ENCODE data around the gene EFNB3. TPM values are rescaled to one million over a fixed set of nuclear protein-coding genes. Genes with fewer than 3 reads are reported as not detected.

Gene EFNB3
- total and polyA plus RNA-seq, 10 of the 15 experiments (the other 5 are each of a cell fraction or from before 2014, with no cell fraction given) = 0.01 to 0.13 (median 0.04) TPM; not detected in 5

- H3K27me3 ChIP-seq (replicated peaks in 1 of 2; ENCODE audit: control insufficient read depth in 2 of 2, insufficient read depth in 2 of 2, low read length in 1 of 2) = peaks cover 3 to 5% of the 10 kb centered on the region in 2 experiments; a peak in 3 of 4 replicates
- H3K9ac ChIP-seq (ENCODE audit: control insufficient read depth, insufficient read depth, low read length) = no peak overlapping the region
- FAIRE-seq (no peak), DNase-seq (ENCODE audit: low read depth, low spot score) (no peak), ATAC-seq (no peak)
- H3K4me2 ChIP-seq (ENCODE audit: control insufficient read depth, insufficient read depth) = no peak overlapping the region
- intact Hi-C loops (cut with micrococcal nuclease; ENCODE audit: unreplicated experiment) (no loop called here), in situ Hi-C loops (cut with MboI) (no loop called here)
- no peaks in the 10 kb centered on the region for H4K20me1 ChIP-seq (ENCODE audit: control insufficient read depth, insufficient read depth)
- H2AFZ ChIP-seq (ENCODE audit: control insufficient read depth, low read depth, low read length) = no peak overlapping the region
- H3K79me2 ChIP-seq (ENCODE audit: control insufficient read depth, insufficient read depth, low read length) = no peaks in the 10 kb centered on the region
- TF ChIP-seq HDAC6 (IDR thresholded peaks at IDR 0.05; ENCODE audit: unreplicated experiment) = no peak
- no peak for TF ChIP-seq IRF4 (IDR thresholded peaks at IDR 0.05; ENCODE audit: low read depth, low read length)
- TF ChIP-seq GABPA (IDR thresholded peaks at IDR 0.05; ENCODE audit: low read depth) = no peak
- no peak for TF ChIP-seq NRF1 (conservative IDR thresholded peaks at IDR 0.05; ENCODE audit: low read depth, low read length)
- no peak for TF ChIP-seq REST (IDR thresholded peaks at IDR 0.05; ENCODE audit: low read depth, low read length)
- TF ChIP-seq RFX5 (IDR thresholded peaks at IDR 0.05; ENCODE audit: low read depth, low read length) = no peak
- H3K36me3 ChIP-seq (ENCODE audit: control insufficient read depth in 2 of 2, insufficient read depth in 2 of 2, low read length in 1 of 2) = peaks cover 0 to 4% of the 10 kb centered on the region in 2 experiments; a peak in 2 of 4 replicates
- ChIA-PET POLR2A (interaction anchor here (0.7 kb wide), 1 partner anchor 200 kb away, joined by 3 read pairs; no protein-coding TSS in a partner anchor), RAD21 (ENCODE audit: unreplicated experiment) (interaction anchor here (0.8 kb wide), 1 partner anchor 16 kb away, joined by 4 read pairs; the partner anchor contains the start of gene TP53), SMC1A (ENCODE audit: uncharacterized antibody, unreplicated experiment) (no interaction called here), CTCF (interaction anchor here (0.6 kb wide), 1 partner anchor 87 kb away, joined by 3 read pairs; no protein-coding TSS in a partner anchor)
- 93% methylated on average over 13 of the region's 13 CpGs for WGBS (ENCODE audit: insufficient coverage, insufficient replicate concordance, low lambda C conversion rate, missing lambda C conversion rate)
- H3K4me1 ChIP-seq (ENCODE audit: control insufficient read depth, insufficient read depth, low read length) = no peaks in the 10 kb centered on the region
- H3K4me3 ChIP-seq = no peak overlapping the region
- no TSS peak for BruUV-seq (replicated peaks)
- no peaks in the 10 kb centered on the region for H3K9me3 ChIP-seq (replicated peaks; ENCODE audit: control insufficient read depth, insufficient read depth, low read length)
- no peak overlapping the region for H3K27ac ChIP-seq (ENCODE audit: control insufficient read depth, insufficient read depth)
Observed at GRCh38 chr17:7702776-7703175, 2.2 kb upstream of the EFNB3 start.
